Measurements from ENCODE around the gene TFDP1. TPM values are rescaled to one million over a fixed set of nuclear protein-coding genes. Genes with fewer than 3 reads are reported as not detected.

The TFDP1 gene
- polyA plus RNA-seq, 1 of the 3 experiments (the other 2 are of a cell fraction) = 76.7 TPM

- Histone ChIP-seq H4K20me1 (ENCODE audit: insufficient read depth) (no peaks in the 10 kb centered on the region), H3K27ac (ENCODE audit: low read depth in 2 of 2, low read length in 1 of 2) (peak overlapping the region; percentile 48 to 67; a peak in 3 of 4 replicates), H3K79me2 (ENCODE audit: insufficient read depth) (no peaks in the 10 kb centered on the region), H3K4me2 (peak overlapping the region; percentile 48; the same call in 1 of the 2 replicates), H3K4me3 (ENCODE audit: low read depth in 2 of 2, low read length in 1 of 2) (no peak overlapping the region), H3K36me3 (replicated peaks in 1 of 2; ENCODE audit: control insufficient read depth in 1 of 2, insufficient read depth in 2 of 2, low read length in 1 of 2) (peaks cover under 1 to 1% of the 10 kb centered on the region in 2 experiments), H3F3A (replicated peaks; ENCODE audit: insufficient read depth) (peaks cover 7% of the 10 kb centered on the region), H3K4me1 (ENCODE audit: control insufficient read depth in 1 of 2, insufficient read depth in 2 of 2, low read depth in 1 of 2, low read length in 1 of 2) (peaks cover 12 to 17% of the 10 kb centered on the region in 2 experiments; a peak in 2 of 4 replicates), H3K9me2 (no peaks in the 10 kb centered on the region), H3K9ac (no peak overlapping the region), H3K27me3 (ENCODE audit: insufficient read depth) (no peaks in the 10 kb centered on the region), H3K9me3 (no peaks in the 10 kb centered on the region), H2AFZ (ENCODE audit: low read depth) (no peak overlapping the region)
- 65% methylated on average over 34 of the region's 42 CpGs for WGBS (ENCODE audit: low lambda C conversion rate)
- peak; percentile 85 for DNase-seq
- ChIA-PET CTCF (interaction anchor here (1.0 to 1.7 kb wide), 2 partner anchors 77 to 86 kb away, joined by 3 to 4 read pairs; no protein-coding TSS in a partner anchor), POLR2A (no interaction called here)
- peak; percentile 98 for TF ChIP-seq NFIC (IDR thresholded peaks at IDR 0.05; ENCODE audit: borderline replicate concordance)
- no peak for TF ChIP-seq RFX5 (IDR thresholded peaks at IDR 0.05; ENCODE audit: low read length)
- 0 out of 2 replicates have a peak, but pooled peaks have one; percentile 19 for TF ChIP-seq RCOR1 (IDR thresholded peaks at IDR 0.05; ENCODE audit: low read length)
- peak; percentile 68; the same call in 1 of the 2 replicates for TF ChIP-seq FOXJ3 (CRISPR knock-in tag; IDR thresholded peaks at IDR 0.05)
- 0 out of 2 replicates have a peak, but pooled peaks have one; percentile 6 for TF ChIP-seq ELF1 (IDR thresholded peaks at IDR 0.05)
- TF ChIP-seq PBX3 (IDR thresholded peaks at IDR 0.05) = no peak
- no peak for TF ChIP-seq CTCF (IDR thresholded peaks at IDR 0.05)
- TF ChIP-seq MXI1 (IDR thresholded peaks at IDR 0.05; ENCODE audit: low read depth, low read length) = 0 out of 2 replicates have a peak, but pooled peaks have one; percentile 27
- peak; percentile 96 for TF ChIP-seq MAX (IDR thresholded peaks at IDR 0.05; ENCODE audit: low read depth)
- peak; percentile 26; the same call in 1 of the 2 replicates for TF ChIP-seq TCF12 (IDR thresholded peaks at IDR 0.05)
- TF ChIP-seq CHD2 (IDR thresholded peaks at IDR 0.05; ENCODE audit: low read length, partially characterized antibody) = peak; percentile 35
- TF ChIP-seq JUND (IDR thresholded peaks at IDR 0.05) = no peak
These were observed 63.0 kb downstream of the TFDP1 start for GRCh38 chr13:113647351-113648215.

DNA sequence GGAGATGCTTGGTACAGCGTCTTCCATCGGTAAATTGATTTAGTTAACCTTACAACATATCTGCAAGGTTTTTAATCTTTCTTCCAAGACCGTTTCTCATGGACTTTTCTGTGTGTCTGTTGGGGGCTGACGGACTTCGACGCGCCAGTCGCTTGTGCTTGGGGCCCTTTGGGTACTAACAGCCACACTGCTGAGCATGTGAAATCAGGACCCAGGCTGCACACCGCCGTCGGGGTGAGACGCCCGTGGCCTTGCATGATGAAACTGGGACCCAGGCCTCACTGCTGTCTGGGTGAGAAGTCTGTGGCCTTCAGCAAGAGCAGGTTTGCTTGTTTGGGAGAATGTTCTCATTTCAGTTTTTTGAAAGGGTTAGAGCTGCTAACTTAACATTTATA lies 63.7 kb downstream of the TFDP1 start:
- H3K4me2 ChIP-seq = no peak overlapping the region
- H3K27me3 ChIP-seq (ENCODE audit: insufficient read depth) = no peaks in the 10 kb centered on the region
- H3K4me3 ChIP-seq (ENCODE audit: low read depth in 2 of 2, low read length in 1 of 2) = no peak overlapping the region
- ChIA-PET CTCF (interaction anchor here (1.7 kb wide), 1 partner anchor 76 kb away, joined by 4 read pairs; no protein-coding TSS in a partner anchor), POLR2A (no interaction called here)
- H3K79me2 ChIP-seq (ENCODE audit: insufficient read depth) = no peaks in the 10 kb centered on the region
- H2AFZ ChIP-seq (ENCODE audit: low read depth) = no peak overlapping the region
- 90% methylated on average over 10 of the region's 13 CpGs for WGBS (ENCODE audit: low lambda C conversion rate)
- H3K27ac ChIP-seq (ENCODE audit: low read depth in 2 of 2, low read length in 1 of 2) = no peak overlapping the region; a peak in 1 of 4 replicates
- no peak overlapping the region for H3K9ac ChIP-seq
- no peaks in the 10 kb centered on the region for H4K20me1 ChIP-seq (ENCODE audit: insufficient read depth)
- peaks cover 12 to 17% of the 10 kb centered on the region in 2 experiments; a peak in 2 of 4 replicates for H3K4me1 ChIP-seq (ENCODE audit: control insufficient read depth in 1 of 2, insufficient read depth in 2 of 2, low read depth in 1 of 2, low read length in 1 of 2)
- H3K36me3 ChIP-seq (replicated peaks in 1 of 2; ENCODE audit: control insufficient read depth in 1 of 2, insufficient read depth in 2 of 2, low read length in 1 of 2) = no peaks in the 10 kb centered on the region
- DNase-seq = no peak
- TF ChIP-seq IRF3 (IDR thresholded peaks at IDR 0.05; ENCODE audit: low read depth, low read length) (no peak), TEAD4 (IDR thresholded peaks at IDR 0.05; ENCODE audit: borderline replicate concordance, insufficient read depth) (no peak), RAD21 (IDR thresholded peaks at IDR 0.05; ENCODE audit: low read length) (no peak), REST (IDR thresholded peaks at IDR 0.05; ENCODE audit: low read depth, low read length) (no peak), USF2 (IDR thresholded peaks at IDR 0.05; ENCODE audit: borderline replicate concordance, low read depth, low read length) (no peak), NFIC (IDR thresholded peaks at IDR 0.05; ENCODE audit: borderline replicate concordance) (no peak)
- no peaks in the 10 kb centered on the region for H3K9me2 ChIP-seq
- H3F3A ChIP-seq (replicated peaks; ENCODE audit: insufficient read depth) = peaks cover 7% of the 10 kb centered on the region
- H3K9me3 ChIP-seq = no peaks in the 10 kb centered on the region

All from SK-N-SH (cell line).